Heart left ventricle (tissue), 16 donors: ENCODE data around the gene PTPRD. TPM values are rescaled to one million over a fixed set of nuclear protein-coding genes. Genes with fewer than 3 reads are reported as not detected.

ENCODE experiments used
- ATAC-seq, 4 donors: fragments of 200-7000 bp; cut with Tn5 transposase; one replicate each; pipeline ENCODE4 v1.9.1; 2020 to 2022; ENCODE audit warnings: moderate library complexity in 4 of 4, mild to moderate bottlenecking in 3 of 4, moderate number of reproducible peaks in 1 of 4
- DNase-seq, 5 donors: peaks; one replicate each; pipeline ENCODE4 v3.0.0-alpha.2; 2020
- H3K27ac ChIP-seq, 12 donors: fragments of 200-600 bp; sonication (generic) in 4 of 12; one replicate each; pipeline versions ENCODE4 v1.5.0 to v1.8.0; 2016 to 2022; ENCODE audit warnings: mild to moderate bottlenecking in 2 of 12
- H3K27me3 ChIP-seq, 9 donors: fragments of 200-600 bp; sonication (generic) in 2 of 9; one replicate each; pipeline versions ENCODE4 v1.5.1 to v1.8.0; 2016 to 2022; ENCODE audit warnings: mild to moderate bottlenecking in 3 of 9
- H3K36me3 ChIP-seq, 9 donors: fragments of 200-600 bp; sonication (generic) in 2 of 9; one replicate each; pipeline versions ENCODE4 v1.5.0 to v1.8.0; 2018 to 2022; ENCODE audit warnings: mild to moderate bottlenecking in 2 of 9
- H3K4me1 ChIP-seq, 12 donors: fragments of 200-600 bp; sonication (generic) in 4 of 12; one replicate each; pipeline versions ENCODE4 v1.5.0 to v1.8.0; 2016 to 2022; ENCODE audit warnings: mild to moderate bottlenecking in 3 of 12
- H3K4me3 ChIP-seq, 12 donors: fragments of 200-600 bp; sonication (generic) in 4 of 12; one replicate each; pipeline versions ENCODE4 v1.5.0 to v1.8.0; 2017 to 2022; ENCODE audit warnings: mild to moderate bottlenecking in 9 of 12, moderate library complexity in 4 of 12
- H3K9me3 ChIP-seq, 12 donors: fragments of 200-600 bp; sonication (generic) in 4 of 12; one replicate each; pipeline versions ENCODE4 v1.5.0 to v1.8.0; 2016 to 2022; ENCODE audit warnings: mild to moderate bottlenecking in 1 of 12
- POLR2A ChIP-seq, 2 donors: fragments of 450-650 bp; IDR thresholded peaks; one replicate each; pipeline ENCODE4 v1.6.1; 2017; ENCODE audit warnings: antibody characterized with exemption in 2 of 2, mild to moderate bottlenecking in 2 of 2, moderate library complexity in 2 of 2
- WGBS, 4 donors: extraction: QIAGEN DNeasy Blood & Tissue Kit in 2 of 4; methylation state at CpG; one replicate each; pipeline versions ENCODE4 v1.1.5 to v1.1.7; 2013 to 2018; 5-methylcytosine and 5-hydroxymethylcytosine counted together
- intact Hi-C, 10 donors: fragments of 100-400 bp; cut with DNase I; formaldehyde crosslinking; loops; one replicate each; pipeline versions ENCODE4 v1.11.1 to v1.14.2; 2022
- polyA plus RNA-seq, 2 donors: library from polyadenylated mRNA; stranded (reverse); fragments of 200-250 nt; gene quantifications; one replicate each; pipeline ENCODE4 v1.2.3, GENCODE V29; 2013
- total RNA-seq, 9 donors: library from RNA; depleted of rRNA in 2 of 9; stranded (reverse); fragments of >200 nt in 2 of 9; fragmentation: NEBNext Ultra II Directional in 3 of 9; extraction: Animal tissue kit (Norgen Biotek cat#: 25700) in 3 of 9; gene quantifications; one replicate each; pipeline versions ENCODE4 v1.1.0 to v1.2.4, GENCODE V29; 2016 to 2023
- TF ChIP-seq, protein P1 (sequence below), 12 donors: fragments of 200-600 bp; sonication (generic) in 4 of 12; IDR thresholded peaks; one replicate each; pipeline versions ENCODE4 v1.5.0 to v1.8.0; 2018 to 2022; ENCODE audit warnings: antibody characterized with exemption in 12 of 12, mild to moderate bottlenecking in 5 of 12
- donor health status: ischemic (EF 13 %, LVEDD 7.1; RV severe dilation, severe dysfunction).
- donor health status: healthy with polysubstance abuse.
- donor health status: DM: no; HTN: yes; CAD: no.
- donor health status: DM: no; HTN: no; CAD: no.
- donor health status: ischemic (EF 25% LVEDD 6.9; RV normal size, moderate dysfunction).
- donor health status: ischemic (EF 25% LVEDD 5.7; RV mildly dilated, moderate dysfunction).
- donor health status: healthy.
- donor health status: DM: yes; HTN: yes; CAD: no.
- donor health status: ischemic (EF 35%, LVEDD 5.7; RV mildly dilated, moderate dysfunction).
- donor health status: nonischemic (EF 11% LVEDD 7.7; RV severe dilation, severe dysfunction).
- donor health status: DM: yes; HTN: yes; CAD: no.
- donor health status: PGD.
- donor health status: ischemic (EF 29% LVEDD 5.4; RV normal size, mild dysfunction).
- donor health status: nonischemic (EF 23%, LVEDD 6.1; RV moderate dilation, normal function).

Gene PTPRD
- total and polyA plus RNA-seq, 11 donors = 1.4 to 25.3 (median 15.1) TPM

DNA sequence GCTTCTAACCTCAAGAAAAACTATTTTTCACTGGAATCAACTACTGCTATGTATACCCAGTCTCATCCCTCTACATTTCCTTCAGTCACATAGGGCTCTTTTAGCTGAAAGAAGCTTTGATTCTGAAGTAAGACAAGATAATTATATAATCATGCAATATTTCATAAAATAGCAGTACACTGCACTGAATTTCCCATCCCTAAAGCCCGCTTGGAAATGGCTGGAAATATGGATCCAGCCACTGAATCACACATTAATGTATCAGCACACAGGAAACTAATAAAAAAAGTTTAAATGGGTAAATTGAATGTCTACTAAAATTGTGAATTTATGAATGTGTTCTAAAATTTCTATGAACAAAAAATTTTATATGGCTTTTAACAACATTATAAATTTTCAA, 808.7 kb downstream of the PTPRD start:
- TF ChIP-seq, protein P1, sequence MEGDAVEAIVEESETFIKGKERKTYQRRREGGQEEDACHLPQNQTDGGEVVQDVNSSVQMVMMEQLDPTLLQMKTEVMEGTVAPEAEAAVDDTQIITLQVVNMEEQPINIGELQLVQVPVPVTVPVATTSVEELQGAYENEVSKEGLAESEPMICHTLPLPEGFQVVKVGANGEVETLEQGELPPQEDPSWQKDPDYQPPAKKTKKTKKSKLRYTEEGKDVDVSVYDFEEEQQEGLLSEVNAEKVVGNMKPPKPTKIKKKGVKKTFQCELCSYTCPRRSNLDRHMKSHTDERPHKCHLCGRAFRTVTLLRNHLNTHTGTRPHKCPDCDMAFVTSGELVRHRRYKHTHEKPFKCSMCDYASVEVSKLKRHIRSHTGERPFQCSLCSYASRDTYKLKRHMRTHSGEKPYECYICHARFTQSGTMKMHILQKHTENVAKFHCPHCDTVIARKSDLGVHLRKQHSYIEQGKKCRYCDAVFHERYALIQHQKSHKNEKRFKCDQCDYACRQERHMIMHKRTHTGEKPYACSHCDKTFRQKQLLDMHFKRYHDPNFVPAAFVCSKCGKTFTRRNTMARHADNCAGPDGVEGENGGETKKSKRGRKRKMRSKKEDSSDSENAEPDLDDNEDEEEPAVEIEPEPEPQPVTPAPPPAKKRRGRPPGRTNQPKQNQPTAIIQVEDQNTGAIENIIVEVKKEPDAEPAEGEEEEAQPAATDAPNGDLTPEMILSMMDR (IDR thresholded peaks at IDR 0.05) = no peak
- TF ChIP-seq POLR2A (IDR thresholded peaks at IDR 0.05) = no peak
- intact Hi-C loops = no loop called here
- ATAC-seq (no peak), DNase-seq (no peak)
- Histone ChIP-seq H3K4me3 (no peak overlapping the region), H3K27me3 (no peaks in the 10 kb centered on the region), H3K36me3 (no peaks in the 10 kb centered on the region), H3K27ac (no peak overlapping the region), H3K4me1 (no peaks in the 10 kb centered on the region), H3K9me3 (no peaks in the 10 kb centered on the region)
- 83 to 90% (median 86%) methylated on average over 1 of the region's 1 CpG for WGBS, 4 donors

DNA sequence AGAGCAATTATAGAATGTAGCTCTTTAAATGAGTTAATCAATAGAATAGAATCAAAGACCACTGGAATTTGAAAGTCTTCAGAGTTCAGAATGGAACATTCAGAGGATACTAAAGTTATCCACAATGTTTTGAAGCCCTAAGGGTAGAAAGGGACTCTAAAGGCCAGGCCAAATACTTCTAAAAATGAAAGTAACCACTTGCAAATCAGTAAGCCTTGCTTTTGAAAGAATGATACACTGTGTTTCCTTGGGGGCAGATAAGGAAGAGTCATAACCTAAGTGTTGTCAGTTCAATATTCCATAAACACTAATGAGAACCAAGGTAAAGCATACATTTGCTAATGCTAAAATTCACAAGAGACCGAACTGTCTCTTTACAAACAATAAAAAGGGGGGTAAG, 813.5 kb downstream of the PTPRD start:
- Histone ChIP-seq H3K4me1 (no peaks in the 10 kb centered on the region), H3K27ac (no peak overlapping the region), H3K4me3 (no peak overlapping the region), H3K9me3 (no peaks in the 10 kb centered on the region), H3K27me3 (no peaks in the 10 kb centered on the region), H3K36me3 (no peaks in the 10 kb centered on the region)
- no peak for TF ChIP-seq POLR2A (IDR thresholded peaks at IDR 0.05)
- TF ChIP-seq, protein P1 (IDR thresholded peaks at IDR 0.05) = no peak
- WGBS, 4 donors = 76 to 93% (median 85%) methylated on average over 1 of the region's 1 CpG
- DNase-seq (no peak), ATAC-seq (no peak)
- intact Hi-C loops = loop anchor here in 3 of 10 donors (10.0 kb wide), 1 partner anchor 194 kb away; no protein-coding TSS in a partner anchor

DNA sequence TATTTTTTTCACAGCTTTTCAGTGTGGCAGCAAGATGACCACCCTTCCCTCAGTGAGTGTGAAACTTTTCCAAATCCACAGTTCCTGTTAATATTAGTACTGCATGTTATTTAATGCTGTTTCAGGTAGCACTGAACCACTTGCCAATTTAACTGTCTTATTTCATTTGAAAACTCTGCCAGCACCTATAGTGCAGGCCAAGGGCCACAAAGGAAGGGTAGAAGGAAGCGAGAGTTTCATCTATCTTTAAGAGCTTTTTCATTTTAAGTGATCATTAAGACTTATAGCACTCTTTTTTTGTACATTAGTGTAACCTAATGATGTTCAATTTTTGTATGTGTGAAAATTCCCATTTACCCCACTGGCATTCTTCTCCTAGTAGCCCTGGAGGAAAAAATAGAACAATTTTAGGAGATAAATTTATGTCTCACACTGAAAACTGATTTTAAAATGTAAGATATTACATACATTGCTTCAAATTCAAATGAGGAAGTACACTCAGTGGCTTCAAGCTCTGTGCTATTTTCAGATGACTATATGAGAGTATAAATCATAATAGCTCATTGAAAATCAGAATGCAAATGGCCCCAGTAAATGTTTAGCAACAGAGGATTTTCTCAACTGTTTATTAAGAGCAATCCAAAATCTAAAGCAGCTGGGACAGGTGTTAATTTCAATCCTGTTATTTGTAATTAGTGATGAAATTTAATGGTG, 820.5 kb downstream of the PTPRD start:
- intact Hi-C loops = loop anchor here in 3 of 10 donors (10.0 kb wide), 1 partner anchor 188 kb away; no protein-coding TSS in a partner anchor
- Histone ChIP-seq H3K36me3 (no peaks in the 10 kb centered on the region), H3K4me3 (no peak overlapping the region), H3K27me3 (no peaks in the 10 kb centered on the region), H3K9me3 (no peaks in the 10 kb centered on the region), H3K27ac (no peak overlapping the region), H3K4me1 (no peaks in the 10 kb centered on the region)
- WGBS, 4 donors = 71 to 89% (median 80%) methylated on average over 1 of the region's 1 CpG
- DNase-seq = no peak
- TF ChIP-seq POLR2A (IDR thresholded peaks at IDR 0.05) = no peak
- TF ChIP-seq, protein P1 (IDR thresholded peaks at IDR 0.05) = no peak
- no peak for ATAC-seq

DNA sequence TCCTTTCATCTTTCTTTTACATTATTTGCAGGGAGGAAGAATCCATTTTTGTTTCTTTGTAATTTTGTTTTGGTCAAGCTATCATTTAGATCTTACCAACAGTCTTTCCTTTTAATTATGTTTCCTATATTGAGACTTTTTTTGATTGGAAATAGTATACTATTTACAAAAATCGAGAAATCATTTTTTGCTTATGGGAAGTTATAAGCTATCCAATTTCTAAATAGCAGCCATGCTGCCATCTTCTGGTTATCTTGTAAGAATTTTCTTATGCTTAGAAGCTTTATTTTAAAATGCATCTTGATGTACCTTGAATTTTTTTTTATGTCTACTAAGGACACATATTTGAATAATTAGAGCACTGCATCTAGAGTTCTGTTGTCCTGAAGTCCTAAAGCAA, 821.2 kb downstream of the PTPRD start:
- no peaks in the 10 kb centered on the region for H3K36me3 ChIP-seq
- H3K4me1 ChIP-seq = no peaks in the 10 kb centered on the region
- no peak for TF ChIP-seq POLR2A (IDR thresholded peaks at IDR 0.05)
- TF ChIP-seq, protein P1 (IDR thresholded peaks at IDR 0.05) = peak in 3 of 12 donors; percentile 9 to 26 (median 17)
- DNase-seq = no peak
- no peaks in the 10 kb centered on the region for H3K27me3 ChIP-seq
- H3K9me3 ChIP-seq = no peaks in the 10 kb centered on the region
- intact Hi-C loops = loop anchor here in 3 of 10 donors (10.0 kb wide), 1 partner anchor 187 kb away; no protein-coding TSS in a partner anchor
- ATAC-seq = no peak
- 52 to 67% (median 60%) methylated on average over 1 of the region's 1 CpG for WGBS, 4 donors
- H3K27ac ChIP-seq = no peak overlapping the region
- no peak overlapping the region for H3K4me3 ChIP-seq
